ENCODE results near the gene PDE1A. TPM values are rescaled to one million over a fixed set of nuclear protein-coding genes. Genes with fewer than 3 reads are reported as not detected.

The PDE1A gene
- total RNA-seq, 1 donor from 2014 or later = 1.1 TPM

DNA sequence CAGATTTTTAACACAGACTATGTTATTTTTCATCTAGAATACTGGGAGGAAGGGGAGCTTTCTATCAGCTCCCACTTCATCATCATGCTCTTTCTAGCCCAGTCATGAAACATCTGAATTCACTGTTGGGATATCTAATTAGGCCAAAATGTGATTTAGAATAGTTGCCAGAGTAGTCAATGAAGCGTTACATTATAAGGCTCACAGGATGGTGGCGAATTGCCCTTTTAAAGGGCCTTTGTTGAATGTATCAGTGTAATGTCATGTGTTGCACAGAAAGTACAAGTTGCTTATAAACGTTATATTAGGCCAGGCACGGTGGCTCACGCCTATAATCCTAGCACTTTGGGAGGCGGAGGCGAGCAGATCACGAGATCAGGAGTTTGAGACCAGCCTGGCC lies 45.6 kb downstream of the PDE1A start:
- H3K27me3 Mint-ChIP-seq (ENCODE audit: low read depth) = no peaks in the 10 kb centered on the region
- TF ChIP-seq, protein P1, sequence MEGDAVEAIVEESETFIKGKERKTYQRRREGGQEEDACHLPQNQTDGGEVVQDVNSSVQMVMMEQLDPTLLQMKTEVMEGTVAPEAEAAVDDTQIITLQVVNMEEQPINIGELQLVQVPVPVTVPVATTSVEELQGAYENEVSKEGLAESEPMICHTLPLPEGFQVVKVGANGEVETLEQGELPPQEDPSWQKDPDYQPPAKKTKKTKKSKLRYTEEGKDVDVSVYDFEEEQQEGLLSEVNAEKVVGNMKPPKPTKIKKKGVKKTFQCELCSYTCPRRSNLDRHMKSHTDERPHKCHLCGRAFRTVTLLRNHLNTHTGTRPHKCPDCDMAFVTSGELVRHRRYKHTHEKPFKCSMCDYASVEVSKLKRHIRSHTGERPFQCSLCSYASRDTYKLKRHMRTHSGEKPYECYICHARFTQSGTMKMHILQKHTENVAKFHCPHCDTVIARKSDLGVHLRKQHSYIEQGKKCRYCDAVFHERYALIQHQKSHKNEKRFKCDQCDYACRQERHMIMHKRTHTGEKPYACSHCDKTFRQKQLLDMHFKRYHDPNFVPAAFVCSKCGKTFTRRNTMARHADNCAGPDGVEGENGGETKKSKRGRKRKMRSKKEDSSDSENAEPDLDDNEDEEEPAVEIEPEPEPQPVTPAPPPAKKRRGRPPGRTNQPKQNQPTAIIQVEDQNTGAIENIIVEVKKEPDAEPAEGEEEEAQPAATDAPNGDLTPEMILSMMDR (IDR thresholded peaks at IDR 0.05) = no peak
- DNase-seq (ENCODE audit: low spot score) = no peak
- peaks cover 27% of the 10 kb centered on the region for H3K9me3 Mint-ChIP-seq (ENCODE audit: low read depth)
- no peak overlapping the region for H3K27ac Mint-ChIP-seq (ENCODE audit: unreplicated experiment)
- no peak overlapping the region for H3K4me3 Mint-ChIP-seq (ENCODE audit: unreplicated experiment)
- H3K36me3 Mint-ChIP-seq (ENCODE audit: low read depth) = peaks cover 18% of the 10 kb centered on the region
- H3K4me1 Mint-ChIP-seq (ENCODE audit: low read depth) = peaks cover 20% of the 10 kb centered on the region

DNA sequence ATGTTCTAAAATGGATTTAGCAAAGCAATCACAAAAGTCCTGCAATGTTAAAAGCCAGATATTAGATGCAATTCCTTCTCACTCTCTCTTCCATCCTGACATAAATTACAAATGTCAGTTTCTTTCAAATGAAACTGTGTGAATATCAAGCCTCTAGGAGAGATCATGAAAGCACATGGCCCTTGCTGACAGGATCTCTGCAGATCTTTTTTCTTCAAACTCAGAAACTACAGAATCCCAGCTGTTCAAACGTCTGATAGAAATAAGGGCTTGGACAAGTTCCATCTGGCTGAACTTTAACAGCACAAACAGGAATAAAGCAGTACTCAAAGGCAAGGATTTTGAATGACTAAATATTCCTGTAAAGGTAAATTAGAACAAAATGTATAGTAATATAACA lies 47.6 kb downstream of the PDE1A start:
- Mint-ChIP-seq H3K27ac (ENCODE audit: unreplicated experiment) (peak overlapping the region; percentile 7), H3K9me3 (ENCODE audit: low read depth) (peaks cover 28% of the 10 kb centered on the region), H3K4me1 (ENCODE audit: low read depth) (peaks cover 20% of the 10 kb centered on the region), H3K27me3 (ENCODE audit: low read depth) (no peaks in the 10 kb centered on the region), H3K36me3 (ENCODE audit: low read depth) (peaks cover 23% of the 10 kb centered on the region), H3K4me3 (ENCODE audit: unreplicated experiment) (no peak overlapping the region)
- no peak for DNase-seq (ENCODE audit: low spot score)
- TF ChIP-seq, protein P1 (IDR thresholded peaks at IDR 0.05) = no peak

DNA sequence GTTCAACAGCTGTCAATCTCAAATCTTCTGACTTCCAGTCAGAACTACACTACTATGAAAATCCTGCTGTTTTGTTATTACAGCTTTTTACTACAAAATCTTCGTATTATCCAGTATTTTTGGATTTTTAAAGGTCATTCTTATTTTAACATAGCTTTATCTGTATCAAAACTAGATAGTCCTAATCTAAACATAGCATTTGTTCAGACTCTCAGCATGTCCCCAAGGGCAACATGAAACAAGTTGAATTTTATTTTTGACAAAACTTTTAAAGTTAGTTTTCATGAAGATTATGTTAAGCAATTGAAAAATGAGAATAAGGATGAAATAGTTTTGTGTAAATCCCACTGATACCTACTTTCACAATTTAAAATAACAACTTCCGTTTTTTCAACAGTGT lies 48.1 kb downstream of the PDE1A start:
- Mint-ChIP-seq H3K4me3 (ENCODE audit: unreplicated experiment) (no peak overlapping the region), H3K4me1 (ENCODE audit: low read depth) (peaks cover 21% of the 10 kb centered on the region), H3K9me3 (ENCODE audit: low read depth) (peaks cover 26% of the 10 kb centered on the region), H3K27ac (ENCODE audit: unreplicated experiment) (peak overlapping the region; percentile 7), H3K36me3 (ENCODE audit: low read depth) (peaks cover 21% of the 10 kb centered on the region), H3K27me3 (ENCODE audit: low read depth) (no peaks in the 10 kb centered on the region)
- TF ChIP-seq, protein P1 (IDR thresholded peaks at IDR 0.05) = no peak
- DNase-seq (ENCODE audit: low spot score) = no peak

DNA sequence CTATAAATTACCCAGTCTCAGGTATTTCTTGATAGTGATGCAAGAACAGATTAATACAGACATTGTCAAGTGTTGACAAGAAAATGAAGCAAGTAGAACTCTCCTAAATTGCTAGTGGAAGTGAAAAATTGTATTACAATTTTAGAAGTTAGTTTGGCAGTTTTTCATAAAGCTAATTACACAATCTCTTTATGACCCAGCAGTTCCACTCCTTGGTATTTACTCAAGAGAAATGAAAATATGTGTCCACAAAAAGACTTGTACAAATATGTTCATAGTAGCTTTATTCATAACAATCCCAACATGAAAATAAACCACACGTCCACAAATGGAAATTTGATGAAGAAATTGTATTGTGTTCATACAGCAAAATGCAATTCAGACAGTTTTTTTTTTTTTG lies 49.4 kb downstream of the PDE1A start:
- Mint-ChIP-seq H3K36me3 (ENCODE audit: low read depth) (peaks cover 26% of the 10 kb centered on the region), H3K4me3 (ENCODE audit: unreplicated experiment) (no peak overlapping the region), H3K27ac (ENCODE audit: unreplicated experiment) (no peak overlapping the region), H3K9me3 (ENCODE audit: low read depth) (peaks cover 32% of the 10 kb centered on the region), H3K27me3 (ENCODE audit: low read depth) (no peaks in the 10 kb centered on the region), H3K4me1 (ENCODE audit: low read depth) (peaks cover 34% of the 10 kb centered on the region)
- DNase-seq (ENCODE audit: low spot score) = no peak
- TF ChIP-seq, protein P1 (IDR thresholded peaks at IDR 0.05) = no peak

DNA sequence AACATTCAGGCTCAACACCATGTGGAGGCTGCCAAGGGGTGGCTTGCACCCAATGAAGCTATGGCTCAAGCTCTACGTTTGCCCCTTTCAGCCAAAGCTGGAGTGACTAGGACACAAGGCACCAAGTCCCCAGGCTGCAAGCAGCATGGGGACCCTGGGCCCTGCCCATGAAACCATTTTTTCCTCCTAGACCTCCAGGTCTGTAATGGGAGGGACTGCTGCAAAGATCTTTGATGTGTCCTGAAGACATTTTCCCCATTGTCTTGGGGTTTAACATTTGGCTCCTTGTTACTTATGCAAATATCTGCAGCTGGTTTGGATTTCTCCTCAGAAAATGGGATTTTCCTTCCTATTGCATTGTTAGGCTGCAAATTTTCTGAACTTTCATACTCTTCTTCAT lies 51.0 kb downstream of the PDE1A start:
- Mint-ChIP-seq H3K4me3 (ENCODE audit: unreplicated experiment) (no peak overlapping the region), H3K4me1 (ENCODE audit: low read depth) (peaks cover 45% of the 10 kb centered on the region), H3K27ac (ENCODE audit: unreplicated experiment) (no peak overlapping the region), H3K27me3 (ENCODE audit: low read depth) (no peaks in the 10 kb centered on the region), H3K9me3 (ENCODE audit: low read depth) (peaks cover 32% of the 10 kb centered on the region), H3K36me3 (ENCODE audit: low read depth) (peaks cover 26% of the 10 kb centered on the region)
- TF ChIP-seq, protein P1 (IDR thresholded peaks at IDR 0.05) = no peak
- no peak for DNase-seq (ENCODE audit: low spot score)

Measured in chondrocyte (in vitro differentiated cells).